Epithelial cell of esophagus (primary cell): ENCODE measurements around the gene CALCOCO2.

Source experiments
- DNase-seq: peaks from one replicate; pipeline ENCODE4 v3.0.0; 2010; ENCODE audit warnings: low read depth
- H3K4me3 ChIP-seq: 2 replicates; pipeline ENCODE4 v1.5.1; 2011; ENCODE audit warnings: mild to moderate bottlenecking, low read length, control low read depth
- TF ChIP-seq, protein P1 (sequence below): IDR thresholded peaks from 2 replicates; pipeline ENCODE4 v1.5.1; 2011; ENCODE audit warnings: low read depth, mild to moderate bottlenecking, low read length, control low read depth, inconsistent platforms; ENCODE audit not compliant: insufficient read depth; ENCODE audit errors: missing control alignments

The CALCOCO2 gene

DNA sequence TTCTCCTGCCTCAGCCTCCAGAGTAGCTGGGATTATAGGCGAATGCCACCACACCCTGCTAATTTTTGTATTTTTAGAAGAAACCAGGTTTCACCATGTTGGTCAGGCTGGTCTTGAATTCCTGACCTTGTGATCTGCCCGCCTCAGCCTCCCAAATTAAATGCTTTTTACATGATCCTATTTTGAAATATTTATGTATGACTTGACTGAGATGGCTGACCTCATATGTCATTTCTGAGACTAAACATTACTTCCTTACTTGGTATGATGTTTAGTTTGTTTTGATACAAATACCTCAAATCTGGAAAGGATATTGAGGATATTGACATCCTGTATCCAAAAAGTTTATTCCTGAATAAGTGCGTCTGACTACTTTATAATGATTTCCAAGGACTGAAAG lies 11.9 kb downstream of the CALCOCO2 start:
- DNase-seq, result no peak
- TF ChIP-seq, protein P1, sequence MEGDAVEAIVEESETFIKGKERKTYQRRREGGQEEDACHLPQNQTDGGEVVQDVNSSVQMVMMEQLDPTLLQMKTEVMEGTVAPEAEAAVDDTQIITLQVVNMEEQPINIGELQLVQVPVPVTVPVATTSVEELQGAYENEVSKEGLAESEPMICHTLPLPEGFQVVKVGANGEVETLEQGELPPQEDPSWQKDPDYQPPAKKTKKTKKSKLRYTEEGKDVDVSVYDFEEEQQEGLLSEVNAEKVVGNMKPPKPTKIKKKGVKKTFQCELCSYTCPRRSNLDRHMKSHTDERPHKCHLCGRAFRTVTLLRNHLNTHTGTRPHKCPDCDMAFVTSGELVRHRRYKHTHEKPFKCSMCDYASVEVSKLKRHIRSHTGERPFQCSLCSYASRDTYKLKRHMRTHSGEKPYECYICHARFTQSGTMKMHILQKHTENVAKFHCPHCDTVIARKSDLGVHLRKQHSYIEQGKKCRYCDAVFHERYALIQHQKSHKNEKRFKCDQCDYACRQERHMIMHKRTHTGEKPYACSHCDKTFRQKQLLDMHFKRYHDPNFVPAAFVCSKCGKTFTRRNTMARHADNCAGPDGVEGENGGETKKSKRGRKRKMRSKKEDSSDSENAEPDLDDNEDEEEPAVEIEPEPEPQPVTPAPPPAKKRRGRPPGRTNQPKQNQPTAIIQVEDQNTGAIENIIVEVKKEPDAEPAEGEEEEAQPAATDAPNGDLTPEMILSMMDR, result no peak
- no peak overlapping the region for H3K4me3 ChIP-seq

DNA sequence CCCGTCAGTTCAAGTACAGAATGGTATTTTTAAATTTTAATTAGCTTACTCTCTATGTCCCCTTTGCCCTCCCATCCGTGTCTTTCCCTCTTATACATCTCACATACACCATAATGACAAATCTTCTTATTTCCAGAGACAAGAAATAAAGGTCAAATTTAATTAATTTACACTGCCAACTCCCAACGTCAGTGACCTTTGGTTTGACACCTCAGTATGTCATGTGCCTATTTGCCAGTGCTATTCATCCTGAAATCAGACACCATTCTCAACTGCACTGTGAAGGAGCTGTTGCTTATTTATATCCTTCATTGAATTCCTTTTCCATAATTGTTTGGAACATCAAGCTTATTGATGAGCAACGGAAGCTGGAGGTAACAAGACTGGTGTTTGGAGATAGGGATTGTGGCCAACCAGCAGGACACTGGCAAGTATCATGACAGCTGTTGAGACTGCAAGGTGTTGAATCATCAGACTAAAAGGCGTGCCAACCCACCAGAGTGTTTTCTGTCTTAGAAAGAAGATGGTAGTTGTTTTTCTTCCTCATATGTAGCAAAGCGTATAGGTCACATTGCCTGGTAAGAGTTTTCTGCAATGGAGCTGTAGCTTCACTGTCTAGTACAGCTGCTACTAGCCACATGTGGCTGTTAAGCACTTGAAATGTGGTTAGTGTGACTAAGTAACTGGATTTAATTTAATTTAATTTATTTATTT lies 12.5 kb downstream of the CALCOCO2 start:
- no peak overlapping the region for H3K4me3 ChIP-seq
- peak; percentile 7 for DNase-seq
- TF ChIP-seq, protein P1, result no peak

DNA sequence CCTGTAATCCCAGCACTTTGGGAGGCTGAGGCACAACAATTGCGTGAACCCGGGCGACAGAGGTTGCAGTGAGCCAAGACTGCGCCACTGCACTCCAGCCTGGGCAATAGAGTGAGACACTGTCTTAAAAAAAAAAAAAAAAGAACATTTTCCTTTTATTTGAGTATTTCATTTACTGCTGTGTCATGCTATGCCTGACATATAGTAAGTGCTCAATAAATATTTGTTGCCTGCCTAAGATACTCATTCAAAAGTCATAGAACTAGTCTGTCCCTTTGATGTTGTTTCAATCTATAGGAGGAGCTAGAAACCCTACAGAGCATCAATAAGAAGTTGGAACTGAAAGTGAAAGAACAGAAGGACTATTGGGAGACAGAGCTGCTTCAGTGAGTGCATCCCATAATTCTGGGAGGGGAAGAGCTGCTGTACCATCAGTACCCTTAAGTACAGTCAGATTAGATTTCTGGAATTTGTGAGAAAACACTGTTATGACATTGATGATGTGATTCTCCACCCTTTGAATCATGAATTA lies 20.0 kb downstream of the CALCOCO2 start:
- TF ChIP-seq, protein P1, result no peak
- DNase-seq, result no peak
- H3K4me3 ChIP-seq, result no peak overlapping the region

DNA sequence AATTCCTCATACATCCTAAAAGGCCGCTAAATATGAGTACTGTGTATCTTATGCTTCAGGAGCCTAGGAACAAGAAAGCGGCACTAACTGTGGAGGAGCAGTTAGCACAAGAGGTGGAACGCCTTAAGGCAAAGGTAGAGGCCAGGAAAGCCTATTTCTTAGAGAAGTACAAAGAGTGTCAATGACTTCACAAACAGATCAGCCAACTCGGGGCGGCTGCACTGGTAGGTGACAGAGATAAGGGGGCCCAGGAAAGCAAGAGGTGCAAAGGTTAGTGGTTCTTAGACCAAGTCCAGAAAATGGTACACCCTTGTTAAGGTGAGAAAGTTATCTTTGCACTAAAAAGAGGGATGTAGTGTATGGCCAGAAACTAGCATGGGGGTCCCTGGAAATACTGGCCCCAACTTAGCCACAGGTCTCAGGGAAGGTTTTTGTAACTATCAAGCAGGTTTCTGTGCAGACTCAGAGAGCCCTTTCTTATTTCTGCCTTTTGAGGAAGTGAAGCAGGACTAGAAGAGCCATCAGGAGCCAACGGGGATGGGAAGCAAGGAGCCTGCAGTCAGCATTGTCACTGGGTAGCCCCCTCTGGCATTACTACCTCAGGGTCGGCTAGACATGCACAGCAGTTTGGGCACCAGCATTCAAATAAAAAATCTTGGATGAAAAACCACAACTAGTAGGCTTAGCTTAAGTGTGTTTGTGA lies 24.1 kb downstream of the CALCOCO2 start:
- H3K4me3 ChIP-seq, result no peak overlapping the region
- no peak for DNase-seq
- TF ChIP-seq, protein P1, result no peak

DNA sequence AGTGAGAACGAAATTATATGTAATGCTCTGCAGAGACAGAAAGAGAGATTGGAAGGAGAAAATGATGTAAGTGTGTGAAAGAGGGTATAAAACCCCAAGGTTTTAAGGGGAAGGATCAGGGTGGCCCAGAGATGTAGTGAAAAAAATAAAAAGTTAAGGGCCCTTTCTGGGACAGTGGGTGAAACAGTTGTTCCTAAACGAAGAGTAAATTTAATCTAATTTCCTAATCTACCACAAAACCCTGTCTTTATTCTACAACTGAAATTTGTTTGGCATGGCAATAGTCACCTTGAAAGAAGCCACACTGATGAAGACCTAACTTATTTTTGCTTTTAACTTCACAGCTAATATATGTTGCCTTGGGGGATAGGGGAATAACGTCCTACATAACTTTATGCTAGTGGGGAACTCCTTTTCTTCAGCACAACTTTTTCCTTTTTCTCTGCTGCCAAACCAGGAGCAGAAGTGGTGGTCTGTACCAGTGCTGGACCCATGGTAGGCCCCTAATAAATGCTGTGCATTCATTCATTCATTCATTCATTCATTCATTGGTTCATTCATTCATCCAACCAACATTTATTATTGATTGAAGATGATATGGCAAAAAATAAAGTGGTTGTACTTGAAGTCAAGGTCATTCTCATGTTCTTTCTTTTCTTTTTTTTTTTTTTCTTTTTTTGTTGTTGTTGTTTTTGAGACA lies 25.4 kb downstream of the CALCOCO2 start:
- TF ChIP-seq, protein P1, result no peak
- no peak for DNase-seq
- no peak overlapping the region for H3K4me3 ChIP-seq

DNA sequence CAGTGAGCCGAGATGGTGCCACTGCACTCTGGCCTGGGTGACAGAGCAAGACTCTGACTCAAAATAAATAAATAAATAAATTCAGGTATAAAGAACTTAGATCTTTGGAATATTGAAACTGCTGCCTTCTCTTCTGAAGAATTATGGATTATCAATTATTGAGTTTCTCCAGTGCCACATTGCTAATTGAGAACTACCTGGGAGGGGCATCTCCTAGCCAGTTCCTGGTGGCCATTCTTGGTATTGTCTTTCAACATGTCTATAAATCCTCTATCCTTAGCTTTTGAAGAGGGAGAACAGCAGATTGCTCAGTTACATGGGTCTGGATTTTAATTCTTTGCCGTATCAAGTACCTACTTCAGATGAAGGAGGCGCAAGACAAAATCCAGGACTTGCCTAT lies 29.2 kb downstream of the CALCOCO2 start:
- H3K4me3 ChIP-seq, result no peak overlapping the region
- TF ChIP-seq, protein P1, result peak; percentile 24
- no peak for DNase-seq
